ENCODE measurements around the gene KIAA1210. TPM values are rescaled to one million over a fixed set of nuclear protein-coding genes. Genes with fewer than 3 reads are reported as not detected.

KIAA1210 gene
- total RNA-seq, 1 experiment from 2014 or later, result not detected

DNA sequence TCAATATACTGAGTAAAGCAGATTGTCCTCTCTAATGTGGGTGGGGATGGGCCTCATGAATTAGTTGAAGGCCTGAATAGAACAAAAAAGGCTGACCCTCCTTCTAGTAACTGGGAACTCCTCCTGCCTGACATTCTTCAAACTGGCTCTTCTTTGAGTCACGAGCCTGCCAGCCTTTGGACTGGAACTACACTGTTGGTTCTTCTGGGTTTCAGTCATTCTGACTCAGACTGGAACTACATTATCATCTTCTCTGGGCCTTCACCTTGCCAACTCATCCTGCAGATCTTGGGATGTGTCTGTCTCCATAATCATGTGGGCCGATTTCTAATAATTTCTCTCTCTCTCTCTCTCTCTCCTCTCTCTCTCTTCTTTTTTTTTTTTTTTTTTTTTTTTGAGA, 81.7 kb downstream of the KIAA1210 start:
- Mint-ChIP-seq H3K27me3 (ENCODE audit: insufficient read depth, unreplicated experiment) (peaks cover 9% of the 10 kb centered on the region), H3K4me3 (ENCODE audit: unreplicated experiment) (no peak overlapping the region), H3K9me3 (ENCODE audit: unreplicated experiment) (no peaks in the 10 kb centered on the region), H3K36me3 (ENCODE audit: insufficient read depth, unreplicated experiment) (no peaks in the 10 kb centered on the region), H3K27ac (ENCODE audit: unreplicated experiment) (no peak overlapping the region), H3K4me1 (ENCODE audit: low read depth, unreplicated experiment) (no peaks in the 10 kb centered on the region)
- H3K4me3 ChIP-seq (ENCODE audit: low read depth, low read length), result no peak overlapping the region
- no peak for DNase-seq
- no peaks in the 10 kb centered on the region for H3K4me1 ChIP-seq
- H3K27me3 ChIP-seq (replicated peaks; ENCODE audit: control insufficient read depth, insufficient read depth, low read length), result no peaks in the 10 kb centered on the region
- TF ChIP-seq, protein P1, sequence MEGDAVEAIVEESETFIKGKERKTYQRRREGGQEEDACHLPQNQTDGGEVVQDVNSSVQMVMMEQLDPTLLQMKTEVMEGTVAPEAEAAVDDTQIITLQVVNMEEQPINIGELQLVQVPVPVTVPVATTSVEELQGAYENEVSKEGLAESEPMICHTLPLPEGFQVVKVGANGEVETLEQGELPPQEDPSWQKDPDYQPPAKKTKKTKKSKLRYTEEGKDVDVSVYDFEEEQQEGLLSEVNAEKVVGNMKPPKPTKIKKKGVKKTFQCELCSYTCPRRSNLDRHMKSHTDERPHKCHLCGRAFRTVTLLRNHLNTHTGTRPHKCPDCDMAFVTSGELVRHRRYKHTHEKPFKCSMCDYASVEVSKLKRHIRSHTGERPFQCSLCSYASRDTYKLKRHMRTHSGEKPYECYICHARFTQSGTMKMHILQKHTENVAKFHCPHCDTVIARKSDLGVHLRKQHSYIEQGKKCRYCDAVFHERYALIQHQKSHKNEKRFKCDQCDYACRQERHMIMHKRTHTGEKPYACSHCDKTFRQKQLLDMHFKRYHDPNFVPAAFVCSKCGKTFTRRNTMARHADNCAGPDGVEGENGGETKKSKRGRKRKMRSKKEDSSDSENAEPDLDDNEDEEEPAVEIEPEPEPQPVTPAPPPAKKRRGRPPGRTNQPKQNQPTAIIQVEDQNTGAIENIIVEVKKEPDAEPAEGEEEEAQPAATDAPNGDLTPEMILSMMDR (IDR thresholded peaks at IDR 0.05; ENCODE audit: insufficient read depth in 1 of 2, low read depth in 1 of 2, low read length in 1 of 2, severe bottlenecking in 1 of 2, unreplicated experiment in 1 of 2), result no peak
- no TSS peak for BruUV-seq (replicated peaks)
- H3K36me3 ChIP-seq (ENCODE audit: control insufficient read depth, insufficient read depth, low read length), result no peaks in the 10 kb centered on the region
- POLR2A ChIA-PET, result no interaction called here
- CTCF ChIA-PET, result no interaction called here
- intact Hi-C loops (cut with micrococcal nuclease; ENCODE audit: unreplicated experiment), result no loop called here
- H3K9me3 ChIP-seq, result no peaks in the 10 kb centered on the region

DNA sequence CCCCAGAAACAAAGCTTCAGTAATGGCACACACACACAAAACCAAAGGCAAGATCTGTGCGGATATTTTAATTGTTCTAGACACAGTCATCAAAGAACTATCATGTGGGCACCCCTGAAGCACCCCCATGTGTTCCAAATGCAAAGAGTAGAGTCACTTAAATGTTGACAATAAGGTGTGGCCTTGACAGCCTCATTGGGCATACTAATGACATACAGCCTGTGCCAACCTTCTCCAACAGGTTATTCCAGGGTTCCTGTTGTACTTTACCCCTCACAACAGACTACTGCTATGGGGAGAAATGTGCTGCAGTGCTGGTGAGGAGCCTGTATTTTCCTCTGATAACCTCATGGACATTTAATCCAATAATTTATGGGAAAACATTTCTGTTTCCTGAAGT, 84.6 kb downstream of the KIAA1210 start:
- H3K27ac Mint-ChIP-seq (ENCODE audit: unreplicated experiment), result no peak overlapping the region
- no TSS peak for BruUV-seq (replicated peaks)
- Histone ChIP-seq H3K4me3 (ENCODE audit: low read depth, low read length) (no peak overlapping the region), H3K4me1 (no peaks in the 10 kb centered on the region), H3K9me3 (no peaks in the 10 kb centered on the region), H3K36me3 (ENCODE audit: control insufficient read depth, insufficient read depth, low read length) (no peaks in the 10 kb centered on the region), H3K27me3 (replicated peaks; ENCODE audit: control insufficient read depth, insufficient read depth, low read length) (no peaks in the 10 kb centered on the region)
- no peak overlapping the region for H3K4me3 Mint-ChIP-seq (ENCODE audit: unreplicated experiment)
- no peak for DNase-seq
- H3K36me3 Mint-ChIP-seq (ENCODE audit: insufficient read depth, unreplicated experiment), result no peaks in the 10 kb centered on the region
- POLR2A ChIA-PET, result no interaction called here
- no peaks in the 10 kb centered on the region for H3K4me1 Mint-ChIP-seq (ENCODE audit: low read depth, unreplicated experiment)
- TF ChIP-seq, protein P1 (IDR thresholded peaks at IDR 0.05; ENCODE audit: insufficient read depth in 1 of 2, low read depth in 1 of 2, low read length in 1 of 2, severe bottlenecking in 1 of 2, unreplicated experiment in 1 of 2), result no peak
- no peaks in the 10 kb centered on the region for H3K9me3 Mint-ChIP-seq (ENCODE audit: unreplicated experiment)
- CTCF ChIA-PET, result no interaction called here
- H3K27me3 Mint-ChIP-seq (ENCODE audit: insufficient read depth, unreplicated experiment), result peaks cover 3% of the 10 kb centered on the region
- intact Hi-C loops (cut with micrococcal nuclease; ENCODE audit: unreplicated experiment), result loop anchor here (5.0 kb wide), 1 partner anchor 36 kb away; no protein-coding TSS in a partner anchor

DNA sequence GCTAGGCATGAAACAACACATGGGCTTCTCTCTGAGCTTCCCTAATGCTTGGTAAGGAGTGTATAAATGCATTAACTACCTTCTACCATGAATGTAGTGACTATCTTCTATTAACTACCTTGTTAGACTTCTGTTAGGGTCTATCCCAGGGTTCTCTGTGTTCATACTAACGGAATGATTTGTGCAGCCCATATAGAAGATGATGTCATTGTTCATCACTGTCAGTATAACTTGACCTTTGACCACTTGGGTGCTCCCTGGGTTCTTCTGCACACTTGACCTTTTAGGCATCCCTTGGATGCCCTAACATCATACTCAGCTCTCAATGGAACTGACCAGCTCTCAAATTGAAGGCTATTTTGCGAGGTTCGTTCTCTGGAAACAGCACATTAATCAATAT, 85.6 kb downstream of the KIAA1210 start:
- TF ChIP-seq, protein P1 (IDR thresholded peaks at IDR 0.05; ENCODE audit: insufficient read depth in 1 of 2, low read depth in 1 of 2, low read length in 1 of 2, severe bottlenecking in 1 of 2, unreplicated experiment in 1 of 2), result no peak
- no TSS peak for BruUV-seq (replicated peaks)
- H3K27ac Mint-ChIP-seq (ENCODE audit: unreplicated experiment), result no peak overlapping the region
- CTCF ChIA-PET, result no interaction called here
- intact Hi-C loops (cut with micrococcal nuclease; ENCODE audit: unreplicated experiment), result loop anchor here (5.0 kb wide), 1 partner anchor 35 kb away; no protein-coding TSS in a partner anchor
- no peaks in the 10 kb centered on the region for H3K36me3 Mint-ChIP-seq (ENCODE audit: insufficient read depth, unreplicated experiment)
- Histone ChIP-seq H3K9me3 (no peaks in the 10 kb centered on the region), H3K4me1 (no peaks in the 10 kb centered on the region), H3K4me3 (ENCODE audit: low read depth, low read length) (no peak overlapping the region), H3K27me3 (replicated peaks; ENCODE audit: control insufficient read depth, insufficient read depth, low read length) (no peaks in the 10 kb centered on the region), H3K36me3 (ENCODE audit: control insufficient read depth, insufficient read depth, low read length) (no peaks in the 10 kb centered on the region)
- H3K4me1 Mint-ChIP-seq (ENCODE audit: low read depth, unreplicated experiment), result no peaks in the 10 kb centered on the region
- H3K27me3 Mint-ChIP-seq (ENCODE audit: insufficient read depth, unreplicated experiment), result no peaks in the 10 kb centered on the region
- no peak for DNase-seq
- no peak overlapping the region for H3K4me3 Mint-ChIP-seq (ENCODE audit: unreplicated experiment)
- no peaks in the 10 kb centered on the region for H3K9me3 Mint-ChIP-seq (ENCODE audit: unreplicated experiment)
- POLR2A ChIA-PET, result no interaction called here
